CD14-positive monocyte (primary cell): ENCODE results near the gene KCNMA1. TPM values are rescaled to one million over a fixed set of nuclear protein-coding genes. Genes with fewer than 3 reads are reported as not detected.

Experiments used
- DNase-seq, 3 donors: peaks; one replicate each; pipeline ENCODE4 v3.0.0-alpha.2; 2011 to 2022
- H2AFZ ChIP-seq: 2 replicates; pipeline ENCODE4 v1.6.0; 2012; ENCODE audit warnings: mild to moderate bottlenecking, low read depth, low read length, inconsistent platforms; ENCODE audit not compliant: insufficient read depth, poor library complexity, severe bottlenecking
- H3K27ac ChIP-seq, 2 donors: 1 replicate in 1 of 2; 2 replicates in 1 of 2; pipeline ENCODE4 v1.5.1; 2012 to 2013; ENCODE audit warnings: low read length in 2 of 2, control low read depth in 1 of 2, inconsistent platforms in 1 of 2, low read depth in 1 of 2, mild to moderate bottlenecking in 1 of 2
- H3K27me3 ChIP-seq, 2 donors: one replicate each; pipeline versions ENCODE4 v1.6.0 to v1.6.1; 2011 to 2013; ENCODE audit warnings: low read length in 2 of 2; ENCODE audit not compliant: control insufficient read depth in 2 of 2, insufficient read depth in 2 of 2
- H3K36me3 ChIP-seq, 2 donors: replicated peaks in 1 of 2; 1 replicate in 1 of 2; 2 replicates in 1 of 2; pipeline versions ENCODE4 v1.5.1 to v1.6.1; 2012 to 2013; ENCODE audit warnings: low read length in 2 of 2, control low read depth in 1 of 2, inconsistent platforms in 1 of 2, mild to moderate bottlenecking in 1 of 2; ENCODE audit not compliant: insufficient read depth in 2 of 2, control insufficient read depth in 1 of 2
- H3K4me1 ChIP-seq, 2 donors: 1 replicate in 1 of 2; 2 replicates in 1 of 2; pipeline versions ENCODE4 v1.5.1 to v1.6.1; 2012 to 2013; ENCODE audit warnings: low read length in 2 of 2, control low read depth in 1 of 2, inconsistent platforms in 1 of 2, mild to moderate bottlenecking in 1 of 2, moderate library complexity in 1 of 2; ENCODE audit not compliant: insufficient read depth in 2 of 2, control insufficient read depth in 1 of 2
- H3K4me2 ChIP-seq: replicated peaks from 2 replicates; pipeline ENCODE3; 2012; ENCODE audit warnings: low read length, moderate library complexity, mild to moderate bottlenecking; ENCODE audit not compliant: poor library complexity, severe bottlenecking; ENCODE audit errors: extremely low read depth
- H3K4me3 ChIP-seq, 3 experiments: fragments of 200-600 bp in 1 of 3; sonication (generic) in 1 of 3; replicated peaks in 1 of 3; 1 replicate in 2 of 3; 2 replicates in 1 of 3; pipeline ENCODE4 v1.5.1; 2011 to 2013; ENCODE audit warnings: low read length in 3 of 3, mild to moderate bottlenecking in 3 of 3, control low read depth in 2 of 3, low read depth in 2 of 3, inconsistent platforms in 1 of 3, moderate library complexity in 1 of 3
- H3K79me2 ChIP-seq: 2 replicates; pipeline ENCODE4 v1.6.0; 2012; ENCODE audit warnings: mild to moderate bottlenecking, control low read depth, inconsistent platforms, low read length, moderate library complexity; ENCODE audit not compliant: insufficient read depth
- H3K9ac ChIP-seq: 2 replicates; pipeline ENCODE4 v1.6.0; 2017; ENCODE audit warnings: low read length, mild to moderate bottlenecking; ENCODE audit not compliant: insufficient read depth, poor library complexity, severe bottlenecking
- H3K9me3 ChIP-seq, 2 donors: replicated peaks in 1 of 2; 1 replicate in 1 of 2; 2 replicates in 1 of 2; pipeline versions ENCODE4 v1.5.1 to v1.6.1; 2012 to 2013; ENCODE audit warnings: low read length in 2 of 2, control low read depth in 1 of 2; ENCODE audit not compliant: control insufficient read depth in 1 of 2, insufficient read depth in 1 of 2
- H4K20me1 ChIP-seq: 2 replicates; pipeline ENCODE4 v1.6.0; 2012; ENCODE audit warnings: mild to moderate bottlenecking, low read length, control low read depth, moderate library complexity; ENCODE audit not compliant: insufficient read depth
- H3K27ac Mint-ChIP-seq, 7 donors: one replicate each; pipeline ENCODE4 v1.8.0; 2020; ENCODE audit warnings: mild to moderate bottlenecking in 7 of 7, mixed read lengths in 7 of 7, moderate library complexity in 6 of 7, inconsistent platforms in 2 of 7
- H3K27me3 Mint-ChIP-seq, 3 donors: one replicate each; pipeline ENCODE4 v1.8.0; 2021 to 2022; ENCODE audit warnings: low read depth in 3 of 3, mild to moderate bottlenecking in 3 of 3, mixed read lengths in 3 of 3, moderate library complexity in 3 of 3, inconsistent platforms in 1 of 3
- H3K36me3 Mint-ChIP-seq, 2 donors: one replicate each; pipeline ENCODE4 v1.8.0; 2020; ENCODE audit warnings: mixed read lengths in 2 of 2, inconsistent platforms in 1 of 2, mild to moderate bottlenecking in 1 of 2
- H3K4me1 Mint-ChIP-seq: one replicate; pipeline ENCODE4 v1.8.0; 2020; ENCODE audit warnings: mild to moderate bottlenecking, mixed read lengths
- H3K4me3 Mint-ChIP-seq, 2 donors: one replicate each; pipeline ENCODE4 v1.8.0; 2020; ENCODE audit warnings: mild to moderate bottlenecking in 2 of 2, mixed read lengths in 2 of 2, moderate library complexity in 1 of 2
- H3K9me3 Mint-ChIP-seq, 7 donors: one replicate each; pipeline ENCODE4 v1.8.0; 2020 to 2022; ENCODE audit warnings: mixed read lengths in 7 of 7, mild to moderate bottlenecking in 6 of 7, moderate library complexity in 6 of 7, inconsistent platforms in 2 of 7
- WGBS: methylation state at CpG from one replicate; pipeline ENCODE4 v1.1.5; 2013; ENCODE audit warnings: missing lambda C conversion rate; ENCODE audit not compliant: insufficient coverage; 5-methylcytosine and 5-hydroxymethylcytosine counted together
- intact Hi-C, 2 donors: fragments of 100-400 bp; cut with micrococcal nuclease; formaldehyde crosslinking; loops; one replicate each; pipeline versions ENCODE4 v1.15.0 to v1.15.1; 2023
- polyA plus RNA-seq, 3 donors: library from polyadenylated mRNA; depleted of rRNA in 1 of 3; unstranded in 2 of 3; stranded (reverse) in 1 of 3; fragments of 300-500 nt in 2 of 3; fragments of >200 nt in 1 of 3; fragmentation: Illumina TruSeq in 2 of 3; gene quantifications; 1 replicate in 2 of 3; 2 replicates in 1 of 3; pipeline ENCODE4 v1.2.3, GENCODE V29; 2012 to 2021
- TF ChIP-seq, protein P1 (sequence below): fragments of 200-600 bp; IDR thresholded peaks from one replicate; pipeline ENCODE4 v1.8.0; 2022; ENCODE audit warnings: antibody characterized with exemption, mild to moderate bottlenecking

The KCNMA1 gene
- polyA plus RNA-seq, 3 donors: 0.11 to 1.0 TPM; not detected in 1

- intact Hi-C loops: no loop called here
- Mint-ChIP-seq H3K4me3 (no peak overlapping the region), H3K9me3 (peaks cover 0 to 4% (median 0%) of the 10 kb centered on the region in 7 donors), H3K27me3 (no peaks in the 10 kb centered on the region), H3K36me3 (no peaks in the 10 kb centered on the region), H3K4me1 (peaks cover 37% of the 10 kb centered on the region), H3K27ac (peak overlapping the region in 6 of 7 donors; percentile 32 to 93 (median 67))
- no peaks in the 10 kb centered on the region for H3K79me2 ChIP-seq
- no peak overlapping the region for H2AFZ ChIP-seq
- TF ChIP-seq, protein P1, sequence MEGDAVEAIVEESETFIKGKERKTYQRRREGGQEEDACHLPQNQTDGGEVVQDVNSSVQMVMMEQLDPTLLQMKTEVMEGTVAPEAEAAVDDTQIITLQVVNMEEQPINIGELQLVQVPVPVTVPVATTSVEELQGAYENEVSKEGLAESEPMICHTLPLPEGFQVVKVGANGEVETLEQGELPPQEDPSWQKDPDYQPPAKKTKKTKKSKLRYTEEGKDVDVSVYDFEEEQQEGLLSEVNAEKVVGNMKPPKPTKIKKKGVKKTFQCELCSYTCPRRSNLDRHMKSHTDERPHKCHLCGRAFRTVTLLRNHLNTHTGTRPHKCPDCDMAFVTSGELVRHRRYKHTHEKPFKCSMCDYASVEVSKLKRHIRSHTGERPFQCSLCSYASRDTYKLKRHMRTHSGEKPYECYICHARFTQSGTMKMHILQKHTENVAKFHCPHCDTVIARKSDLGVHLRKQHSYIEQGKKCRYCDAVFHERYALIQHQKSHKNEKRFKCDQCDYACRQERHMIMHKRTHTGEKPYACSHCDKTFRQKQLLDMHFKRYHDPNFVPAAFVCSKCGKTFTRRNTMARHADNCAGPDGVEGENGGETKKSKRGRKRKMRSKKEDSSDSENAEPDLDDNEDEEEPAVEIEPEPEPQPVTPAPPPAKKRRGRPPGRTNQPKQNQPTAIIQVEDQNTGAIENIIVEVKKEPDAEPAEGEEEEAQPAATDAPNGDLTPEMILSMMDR: no peak
- DNase-seq: peak; percentile 34 to 63 (median 41)
- no peak overlapping the region for H3K4me2 ChIP-seq
- peaks cover 24 to 37% of the 10 kb centered on the region in 2 donors for H3K4me1 ChIP-seq
- WGBS: 40% methylated on average over 1 of the region's 3 CpGs
- H3K27me3 ChIP-seq: no peaks in the 10 kb centered on the region
- H4K20me1 ChIP-seq: no peaks in the 10 kb centered on the region
- no peaks in the 10 kb centered on the region for H3K9me3 ChIP-seq
- H3K27ac ChIP-seq: peak overlapping the region; percentile 31 to 59
- H3K36me3 ChIP-seq: no peaks in the 10 kb centered on the region
- no peak overlapping the region for H3K9ac ChIP-seq
- no peak overlapping the region for H3K4me3 ChIP-seq
These were observed 557.9 kb downstream of the KCNMA1 start for GRCh38 chr10:77079592-77080300.

DNA sequence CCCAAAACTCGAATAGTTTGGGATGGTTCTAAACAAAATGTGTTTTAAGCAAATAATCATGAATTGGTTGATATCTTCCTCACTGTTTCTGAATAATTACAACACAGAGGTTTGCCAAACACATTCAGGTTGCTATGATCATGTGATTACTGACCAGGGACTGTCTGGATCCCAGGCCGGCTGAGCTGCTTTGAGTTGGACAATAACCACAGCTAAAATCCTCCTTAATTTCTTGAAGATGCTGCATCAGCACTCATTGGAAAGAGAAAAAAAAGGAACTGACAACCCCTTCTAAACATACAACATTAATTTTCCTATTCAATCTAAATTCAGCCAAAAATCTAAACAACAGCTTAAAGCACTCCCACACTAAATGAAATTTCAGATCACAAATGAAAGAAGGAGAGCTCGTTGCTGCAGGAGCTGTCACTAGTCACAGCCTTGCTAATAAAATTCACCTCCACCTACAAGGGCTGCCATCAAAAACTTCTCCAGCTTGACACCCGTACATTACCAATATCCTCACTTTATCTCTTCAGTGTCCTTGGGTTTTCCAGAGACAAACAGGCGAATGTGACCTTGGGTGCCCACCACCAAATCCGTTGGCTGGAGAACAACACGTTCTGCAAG, 560.2 kb downstream of the KCNMA1 start:
- no peaks in the 10 kb centered on the region for H3K36me3 ChIP-seq
- no peak overlapping the region for H3K27ac ChIP-seq
- no peak overlapping the region for H3K4me2 ChIP-seq
- H3K27ac Mint-ChIP-seq: no peak overlapping the region
- no peak overlapping the region for H3K4me3 ChIP-seq
- intact Hi-C loops: no loop called here
- peaks cover 38% of the 10 kb centered on the region for H3K4me1 Mint-ChIP-seq
- no peak overlapping the region for H3K9ac ChIP-seq
- H3K36me3 Mint-ChIP-seq: no peaks in the 10 kb centered on the region
- H3K9me3 ChIP-seq: no peaks in the 10 kb centered on the region
- H3K4me1 ChIP-seq: peaks cover 24 to 38% of the 10 kb centered on the region in 2 donors
- DNase-seq: no peak
- WGBS: 78% methylated on average over 6 of the region's 7 CpGs
- no peaks in the 10 kb centered on the region for H4K20me1 ChIP-seq
- no peaks in the 10 kb centered on the region for H3K79me2 ChIP-seq
- peaks cover 0 to 4% (median 0%) of the 10 kb centered on the region in 7 donors for H3K9me3 Mint-ChIP-seq
- H3K27me3 Mint-ChIP-seq: peaks cover 0 to 2% (median 0%) of the 10 kb centered on the region in 3 donors
- TF ChIP-seq, protein P1: no peak
- H3K4me3 Mint-ChIP-seq: no peak overlapping the region
- H2AFZ ChIP-seq: no peak overlapping the region
- no peaks in the 10 kb centered on the region for H3K27me3 ChIP-seq
